NCI-H1092 treated with DMSO at 0.1 percent for 48 hours (cell line): ENCODE data around the gene MAGEB6.
"Not testable (repeated sequence)": the region's sequence is repeated elsewhere in the genome, so short reads cannot be mapped to it uniquely, and the experiment has no call there.

ENCODE experiments used
- DNase-seq: peaks from one replicate; lab custom pipeline; 2025; lab: John Stamatoyannopoulos, UW

Gene MAGEB6

GRCh38 chrX:26192204-26192603 lies at the start of gene MAGEB6:
MAGEB6 (plus strand) TSS chrX:26192440; CDS start chrX:26193847, 1,407 bp downstream.
- no peak for DNase-seq

- no peak for DNase-seq
Measured at GRCh38 chrX:26146024-26146423, 46.2 kb upstream of the MAGEB6 start.

- DNase-seq, result no peak
Measured at GRCh38 chrX:26160301-26160700, 31.9 kb upstream of the MAGEB6 start, which contains the start of gene MAGEB6B. MAGEB6B (plus strand) TSS chrX:26160601; CDS start chrX:26160601, 0 bp downstream.

GRCh38 chrX:26203561-26203960 lies 11.3 kb downstream of the MAGEB6 start:
- no peak for DNase-seq

GRCh38 chrX:26204717-26205116 lies 12.5 kb downstream of the MAGEB6 start:
- not testable (repeated sequence) for DNase-seq

- DNase-seq, result no peak
Measured at GRCh38 chrX:26208012-26208411, 15.8 kb downstream of the MAGEB6 start.

GRCh38 chrX:26215869-26216268 lies 23.6 kb downstream of the MAGEB6 start, which contains the start of gene MAGEB5:
MAGEB5 (plus strand) TSS chrX:26216169; CDS start chrX:26217302, 1,133 bp downstream.
- DNase-seq, result no peak

GRCh38 chrX:26219351-26219750 lies 27.1 kb downstream of the MAGEB6 start:
- no peak for DNase-seq

GRCh38 chrX:26234177-26234576 lies 41.9 kb downstream of the MAGEB6 start:
- DNase-seq, result no peak
